Measurements from ENCODE around the gene MST1R. TPM values are rescaled to one million over a fixed set of nuclear protein-coding genes. Genes with fewer than 3 reads are reported as not detected.

MST1R gene
- total RNA-seq, 1 experiment from 2014 or later: 169 TPM

DNA sequence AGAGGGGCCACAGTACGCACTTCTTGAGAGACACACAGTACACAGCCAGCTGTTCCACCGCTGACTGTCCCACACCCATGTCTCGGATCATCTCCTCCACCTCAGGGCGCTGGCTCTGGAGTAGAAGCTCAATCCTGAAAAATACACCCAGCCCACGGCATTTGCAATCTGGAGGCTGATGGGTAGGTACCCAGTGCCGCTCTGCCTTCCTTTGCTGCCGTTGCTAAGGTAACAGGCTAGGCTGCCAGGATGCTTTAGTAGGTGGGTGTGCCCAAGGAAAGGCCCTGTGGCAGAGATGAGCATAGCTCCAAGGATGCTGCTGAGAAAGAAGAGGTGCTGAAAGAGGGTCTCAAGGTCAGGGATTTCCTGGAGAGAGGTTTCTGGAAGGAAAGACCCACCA lies 61.9 kb downstream of the MST1R start:
- CTCF ChIA-PET: interaction anchor here (0.6 kb wide), 1 partner anchor 64 kb away, joined by 3 read pairs; no protein-coding TSS in a partner anchor
- no peaks in the 10 kb centered on the region for H3K27me3 Mint-ChIP-seq (ENCODE audit: unreplicated experiment)
- H3K9me3 Mint-ChIP-seq (ENCODE audit: low read depth, unreplicated experiment): no peaks in the 10 kb centered on the region
- DNase-seq: no peak
- BruUV-seq (replicated peaks): no TSS peak
- peaks cover 9% of the 10 kb centered on the region for H3K4me1 Mint-ChIP-seq (ENCODE audit: low read depth, unreplicated experiment)
- H3K27ac Mint-ChIP-seq (ENCODE audit: unreplicated experiment): no peak overlapping the region
- no peak overlapping the region for H3K4me3 Mint-ChIP-seq (ENCODE audit: low read depth, unreplicated experiment)
- TF ChIP-seq, protein P1, sequence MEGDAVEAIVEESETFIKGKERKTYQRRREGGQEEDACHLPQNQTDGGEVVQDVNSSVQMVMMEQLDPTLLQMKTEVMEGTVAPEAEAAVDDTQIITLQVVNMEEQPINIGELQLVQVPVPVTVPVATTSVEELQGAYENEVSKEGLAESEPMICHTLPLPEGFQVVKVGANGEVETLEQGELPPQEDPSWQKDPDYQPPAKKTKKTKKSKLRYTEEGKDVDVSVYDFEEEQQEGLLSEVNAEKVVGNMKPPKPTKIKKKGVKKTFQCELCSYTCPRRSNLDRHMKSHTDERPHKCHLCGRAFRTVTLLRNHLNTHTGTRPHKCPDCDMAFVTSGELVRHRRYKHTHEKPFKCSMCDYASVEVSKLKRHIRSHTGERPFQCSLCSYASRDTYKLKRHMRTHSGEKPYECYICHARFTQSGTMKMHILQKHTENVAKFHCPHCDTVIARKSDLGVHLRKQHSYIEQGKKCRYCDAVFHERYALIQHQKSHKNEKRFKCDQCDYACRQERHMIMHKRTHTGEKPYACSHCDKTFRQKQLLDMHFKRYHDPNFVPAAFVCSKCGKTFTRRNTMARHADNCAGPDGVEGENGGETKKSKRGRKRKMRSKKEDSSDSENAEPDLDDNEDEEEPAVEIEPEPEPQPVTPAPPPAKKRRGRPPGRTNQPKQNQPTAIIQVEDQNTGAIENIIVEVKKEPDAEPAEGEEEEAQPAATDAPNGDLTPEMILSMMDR (IDR thresholded peaks at IDR 0.05; ENCODE audit: unreplicated experiment): no peak
- H3K36me3 Mint-ChIP-seq (ENCODE audit: insufficient read depth, unreplicated experiment): peaks cover 7% of the 10 kb centered on the region
- intact Hi-C loops (cut with micrococcal nuclease; ENCODE audit: unreplicated experiment): no loop called here

- CTCF ChIA-PET: interaction anchor here (0.6 kb wide), 1 partner anchor 65 kb away, joined by 3 read pairs; no protein-coding TSS in a partner anchor
- Mint-ChIP-seq H3K9me3 (ENCODE audit: low read depth, unreplicated experiment) (no peaks in the 10 kb centered on the region), H3K27me3 (ENCODE audit: unreplicated experiment) (no peaks in the 10 kb centered on the region), H3K27ac (ENCODE audit: unreplicated experiment) (no peak overlapping the region), H3K4me3 (ENCODE audit: low read depth, unreplicated experiment) (no peak overlapping the region), H3K36me3 (ENCODE audit: insufficient read depth, unreplicated experiment) (peaks cover 7% of the 10 kb centered on the region), H3K4me1 (ENCODE audit: low read depth, unreplicated experiment) (peaks cover 9% of the 10 kb centered on the region)
- peak; percentile 34 for DNase-seq
- TF ChIP-seq, protein P1 (IDR thresholded peaks at IDR 0.05; ENCODE audit: unreplicated experiment): no peak
- BruUV-seq (replicated peaks): no TSS peak
- intact Hi-C loops (cut with micrococcal nuclease; ENCODE audit: unreplicated experiment): no loop called here
These were observed 62.5 kb downstream of the MST1R start for GRCh38 chr3:49841126-49841696.

DNA sequence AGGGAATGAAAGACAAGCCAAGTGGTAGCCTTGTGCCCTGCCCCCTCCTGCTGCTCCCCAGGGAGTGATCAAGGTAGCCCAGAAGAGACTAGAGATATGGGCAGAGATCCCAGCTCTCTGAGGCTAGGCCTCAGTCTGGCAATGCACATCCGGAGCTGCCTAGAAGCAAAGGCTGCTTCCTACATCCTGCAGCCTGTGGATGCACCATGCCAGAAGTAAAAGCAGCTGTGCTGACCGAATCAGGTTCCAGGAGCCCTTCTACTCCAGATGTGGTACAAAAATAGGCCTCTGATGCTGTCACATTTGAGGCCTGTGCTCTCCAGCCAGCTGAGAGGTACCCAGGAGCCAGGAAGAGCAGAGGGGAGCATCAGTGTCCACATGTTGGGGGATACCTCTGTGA lies 63.3 kb downstream of the MST1R start:
- Mint-ChIP-seq H3K4me1 (ENCODE audit: low read depth, unreplicated experiment) (peaks cover 9% of the 10 kb centered on the region), H3K4me3 (ENCODE audit: low read depth, unreplicated experiment) (no peak overlapping the region), H3K27me3 (ENCODE audit: unreplicated experiment) (no peaks in the 10 kb centered on the region), H3K36me3 (ENCODE audit: insufficient read depth, unreplicated experiment) (peaks cover 7% of the 10 kb centered on the region), H3K27ac (ENCODE audit: unreplicated experiment) (no peak overlapping the region), H3K9me3 (ENCODE audit: low read depth, unreplicated experiment) (no peaks in the 10 kb centered on the region)
- no TSS peak for BruUV-seq (replicated peaks)
- DNase-seq: no peak
- TF ChIP-seq, protein P1 (IDR thresholded peaks at IDR 0.05; ENCODE audit: unreplicated experiment): no peak
- intact Hi-C loops (cut with micrococcal nuclease; ENCODE audit: unreplicated experiment): no loop called here
- CTCF ChIA-PET: no interaction called here

DNA sequence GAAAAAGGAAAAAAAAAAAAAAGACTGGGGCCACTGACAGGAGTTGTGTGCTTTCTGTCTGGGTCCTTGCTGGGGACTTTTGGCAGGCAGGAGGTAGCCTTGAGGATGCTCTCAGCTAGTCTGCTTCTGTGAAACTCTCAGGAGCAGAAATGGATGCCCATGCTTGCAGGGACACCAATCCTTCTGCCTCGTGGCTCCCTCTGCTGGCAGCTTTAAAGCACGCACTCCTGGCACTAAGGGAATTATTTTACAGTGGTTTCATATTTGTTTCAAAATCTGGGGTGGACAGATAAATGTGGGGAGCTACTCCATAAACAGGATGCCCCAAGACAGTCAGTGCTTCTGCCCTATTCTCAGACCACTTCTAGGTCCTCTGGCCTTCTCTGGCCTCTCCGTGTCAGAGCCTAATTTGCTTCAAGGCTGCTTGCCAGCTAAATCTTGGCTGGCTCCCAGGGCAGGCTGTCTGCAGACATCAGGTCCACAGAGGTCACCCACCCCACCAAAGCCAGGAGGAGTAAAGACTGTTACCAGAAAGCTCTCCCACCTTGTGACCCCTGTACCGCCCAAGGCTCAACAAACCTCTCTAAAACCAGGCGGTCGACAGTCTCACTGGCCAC lies 64.4 kb downstream of the MST1R start:
- DNase-seq: peak; percentile 73
- Mint-ChIP-seq H3K4me3 (ENCODE audit: low read depth, unreplicated experiment) (no peak overlapping the region), H3K27ac (ENCODE audit: unreplicated experiment) (no peak overlapping the region), H3K4me1 (ENCODE audit: low read depth, unreplicated experiment) (peaks cover 9% of the 10 kb centered on the region), H3K9me3 (ENCODE audit: low read depth, unreplicated experiment) (no peaks in the 10 kb centered on the region), H3K27me3 (ENCODE audit: unreplicated experiment) (no peaks in the 10 kb centered on the region), H3K36me3 (ENCODE audit: insufficient read depth, unreplicated experiment) (peaks cover 7% of the 10 kb centered on the region)
- BruUV-seq (replicated peaks): no TSS peak
- TF ChIP-seq, protein P1 (IDR thresholded peaks at IDR 0.05; ENCODE audit: unreplicated experiment): peak; percentile 54
- intact Hi-C loops (cut with micrococcal nuclease; ENCODE audit: unreplicated experiment): loop anchor here (2.0 to 5.0 kb wide), 2 partner anchors 37 to 136 kb away; partner anchors contain the start of gene INKA1
- CTCF ChIA-PET: interaction anchor here (0.5 to 2.7 kb wide), 9 partner anchors 22 to 424 kb away, joined by 3 to 17 read pairs (median 3); partner anchors contain the start of genes INKA1, IP6K1 and MON1A

Other genes starting within 250 kb of the MST1R start
- 187 and 207 TPM in 2 replicates for gene APEH, start 229.5 kb downstream of the MST1R start, total RNA-seq (2022)
- gene MST1, start 214.4 kb downstream of the MST1R start, total RNA-seq (2022): 8.0 and 10.5 TPM in 2 replicates
- 38.6 and 52.5 TPM in 2 replicates for gene RNF123, start 214.3 kb downstream of the MST1R start, total RNA-seq (2022)
- gene AMIGO3, start 184.2 kb downstream of the MST1R start, total RNA-seq (2022): 0.49 and 0.73 TPM in 2 replicates
- 35.8 and 42.4 TPM in 2 replicates for gene GMPPB, start 179.9 kb downstream of the MST1R start, total RNA-seq (2022)
- 30.3 and 31.8 TPM in 2 replicates for gene IP6K1, start 117.3 kb downstream of the MST1R start, total RNA-seq (2022)
- gene CDHR4, start 104.0 kb downstream of the MST1R start, total RNA-seq (2022): not detected in 2 replicates
- gene INKA1, start 100.6 kb downstream of the MST1R start, total RNA-seq (2022): 0.35 TPM in 1 of 2 replicates, not detected in the other
- 26.3 and 40.9 TPM in 2 replicates for gene UBA7, start 89.9 kb downstream of the MST1R start, total RNA-seq (2022)
- 28.2 and 29.7 TPM in 2 replicates for gene TRAIP, start 47.3 kb downstream of the MST1R start, total RNA-seq (2022)
- 0.38 and 0.83 TPM in 2 replicates for gene CAMKV, start 34.0 kb downstream of the MST1R start, total RNA-seq (2022)
- gene MON1A, start 25.9 kb upstream of the MST1R start, total RNA-seq (2022): 8.4 and 10.6 TPM in 2 replicates
- gene RBM6, start 36.3 kb upstream of the MST1R start, total RNA-seq (2022): 69.6 and 72.1 TPM in 2 replicates
- gene RBM5, start 185.0 kb upstream of the MST1R start, total RNA-seq (2022): 126 and 128 TPM in 2 replicates